Skeletal muscle cell (primary cell): ENCODE results near the gene HEXB.
"Not testable (repeated sequence)": the region's sequence is repeated elsewhere in the genome, so short reads cannot be mapped to it uniquely, and the experiment has no call there.

Experiments used
- DNase-seq: peaks from one replicate; pipeline ENCODE4 v3.0.0-alpha.2; 2010; ENCODE audit warnings: low read depth
- H3K4me3 ChIP-seq: 2 replicates; pipeline ENCODE4 v1.5.1; 2011; ENCODE audit warnings: low read depth, mild to moderate bottlenecking, control low read depth, low read length, moderate library complexity

The HEXB gene

GRCh38 chr5:74655716-74656115 lies 29.3 kb upstream of the HEXB start:
- no peak for DNase-seq
- H3K4me3 ChIP-seq, result no peak overlapping the region

- no peak for DNase-seq
These were observed 27.9 kb upstream of the HEXB start for GRCh38 chr5:74657165-74657564.

GRCh38 chr5:74659172-74659571 lies 25.9 kb upstream of the HEXB start:
- DNase-seq, result no peak
- H3K4me3 ChIP-seq, result no peak overlapping the region

More at GRCh38 chr5:74657165-74657564, 27.9 kb upstream of the HEXB start:
- H3K4me3 ChIP-seq, result no peak overlapping the region

- DNase-seq, result no peak
- no peak overlapping the region for H3K4me3 ChIP-seq
These were observed 24.9 kb upstream of the HEXB start for GRCh38 chr5:74660140-74660539.

GRCh38 chr5:74660873-74661272 lies 24.2 kb upstream of the HEXB start:
- no peak overlapping the region for H3K4me3 ChIP-seq
- DNase-seq, result no peak

- H3K4me3 ChIP-seq, result no peak overlapping the region
- DNase-seq, result no peak
These were observed 20.5 kb upstream of the HEXB start for GRCh38 chr5:74664551-74664950.

GRCh38 chr5:74665273-74665672 lies 19.8 kb upstream of the HEXB start:
- no peak for DNase-seq
- H3K4me3 ChIP-seq, result no peak overlapping the region

GRCh38 chr5:74665816-74666215 lies 19.2 kb upstream of the HEXB start:
- DNase-seq, result no peak

GRCh38 chr5:74667396-74667795 lies 17.6 kb upstream of the HEXB start:
- no peak for DNase-seq
- no peak overlapping the region for H3K4me3 ChIP-seq

More at GRCh38 chr5:74665816-74666215, 19.2 kb upstream of the HEXB start:
- no peak overlapping the region for H3K4me3 ChIP-seq

GRCh38 chr5:74669821-74670220 lies 15.2 kb upstream of the HEXB start:
- no peak overlapping the region for H3K4me3 ChIP-seq
- DNase-seq, result no peak

GRCh38 chr5:74670396-74671038 lies 14.5 kb upstream of the HEXB start:
- no peak for DNase-seq
- H3K4me3 ChIP-seq, result no peak overlapping the region

- DNase-seq, result no peak
- H3K4me3 ChIP-seq, result no peak overlapping the region
These were observed 12.7 kb upstream of the HEXB start for GRCh38 chr5:74672215-74672877.

- H3K4me3 ChIP-seq, result no peak overlapping the region
- no peak for DNase-seq
These were observed 11.8 kb upstream of the HEXB start for GRCh38 chr5:74673011-74673790.

GRCh38 chr5:74676466-74676865 lies 8.6 kb upstream of the HEXB start:
- not testable (repeated sequence) for H3K4me3 ChIP-seq, DNase-seq

- H3K4me3 ChIP-seq, DNase-seq: not testable (repeated sequence)
These were observed 6.9 kb upstream of the HEXB start for GRCh38 chr5:74678123-74678522.

GRCh38 chr5:74679300-74679699 lies 5.7 kb upstream of the HEXB start:
- H3K4me3 ChIP-seq, DNase-seq: not testable (repeated sequence)

- H3K4me3 ChIP-seq, result no peak overlapping the region
- no peak for DNase-seq
These were observed 5.1 kb upstream of the HEXB start for GRCh38 chr5:74679966-74680365.

GRCh38 chr5:74685979-74686631 lies 1.1 kb downstream of the HEXB start:
- H3K4me3 ChIP-seq, result peak overlapping the region; percentile 82

GRCh38 chr5:74686962-74687751 lies 2.1 kb downstream of the HEXB start:
- DNase-seq, result no peak

More at GRCh38 chr5:74685979-74686631, 1.1 kb downstream of the HEXB start:
- no peak for DNase-seq

More at GRCh38 chr5:74686962-74687751, 2.1 kb downstream of the HEXB start:
- H3K4me3 ChIP-seq, result no peak overlapping the region
